GM21786 (cell line): ENCODE measurements around the gene PWWP2A.

Experiments used
- ATAC-seq: cut with Tn5 transposase; IDR thresholded peaks from one replicate; pipeline ENCODE4 v1.9.1; 2021; ENCODE audit not compliant: unreplicated experiment

The PWWP2A gene

DNA sequence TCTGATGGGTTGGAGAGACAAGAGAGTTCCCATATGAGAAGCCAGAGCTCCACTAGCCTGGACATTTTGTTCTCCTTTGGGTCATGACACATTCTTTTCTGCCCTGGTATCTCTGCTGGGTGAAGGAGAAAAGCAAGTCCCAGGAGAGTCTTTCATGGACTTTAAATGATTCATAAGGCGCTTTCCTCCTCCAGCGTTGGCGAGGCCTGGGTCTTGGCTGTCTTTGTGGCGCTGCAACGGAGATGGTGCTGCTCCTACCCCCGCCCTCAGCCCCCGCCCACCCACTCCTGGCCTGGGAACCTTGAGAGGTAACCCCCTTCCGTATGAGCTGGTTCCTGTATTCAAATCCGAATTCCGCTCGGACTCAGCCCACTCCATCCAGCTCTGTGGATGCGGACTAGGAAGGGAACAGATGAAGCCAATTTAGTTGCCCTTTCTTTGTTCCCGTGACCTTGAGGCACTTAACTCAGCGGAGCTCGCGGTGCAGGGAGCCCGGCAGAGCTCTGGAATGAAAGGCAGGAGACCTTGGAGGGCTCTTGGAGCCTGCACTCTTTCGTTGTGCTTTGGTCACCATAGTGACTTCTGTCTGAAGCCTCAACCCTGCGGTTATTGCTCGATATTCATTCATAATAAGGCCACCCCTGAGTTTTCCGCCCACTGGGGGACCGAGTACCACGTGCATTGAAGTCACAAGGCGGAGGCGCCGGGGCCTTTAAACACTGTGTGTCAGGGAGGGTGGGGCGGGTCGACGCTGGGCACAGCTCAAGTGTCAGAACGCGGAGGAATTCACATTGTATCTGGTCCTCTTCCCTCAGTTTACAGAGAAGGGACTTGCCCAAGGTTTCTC is 14.0 kb upstream of the PWWP2A start:
- ATAC-seq, result no peak

DNA sequence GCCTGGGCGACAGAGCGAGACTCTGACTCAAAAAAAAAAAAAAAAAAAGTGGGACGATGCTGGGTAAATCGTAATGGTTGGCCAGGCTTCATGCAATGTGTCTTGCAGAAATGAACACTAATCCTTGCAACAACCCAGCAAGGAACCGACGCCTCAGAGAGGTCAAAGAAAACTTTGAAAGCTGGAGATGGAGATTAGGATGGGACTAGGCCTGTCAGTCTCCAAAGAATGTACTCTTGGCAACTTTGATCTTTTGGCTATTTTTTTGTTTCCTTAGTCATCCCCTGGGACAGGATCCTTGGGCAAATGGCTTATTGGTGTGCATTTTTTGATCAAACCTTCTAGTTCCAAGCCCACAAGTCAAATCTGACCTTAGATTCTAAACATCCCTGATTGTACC is 10.6 kb upstream of the PWWP2A start:
- ATAC-seq, result no peak

DNA sequence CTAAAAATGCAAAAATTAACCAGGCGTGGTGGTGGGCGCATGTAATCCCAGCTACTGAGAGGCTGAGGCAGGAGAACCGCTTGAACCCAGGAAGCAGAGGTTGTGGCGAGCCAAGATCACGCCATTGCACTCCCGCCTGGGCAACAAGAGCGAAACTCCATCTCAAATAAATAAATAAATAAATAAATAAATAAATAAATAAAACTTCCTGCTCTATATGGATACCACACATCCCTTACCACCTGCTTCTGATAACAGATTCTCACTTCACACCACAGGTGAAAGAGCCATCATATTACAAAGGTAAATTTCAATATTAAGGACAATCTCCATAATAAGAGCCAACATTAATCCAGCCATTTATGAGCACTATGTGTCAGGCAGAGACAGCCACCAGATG is 9.4 kb upstream of the PWWP2A start:
- no peak for ATAC-seq

DNA sequence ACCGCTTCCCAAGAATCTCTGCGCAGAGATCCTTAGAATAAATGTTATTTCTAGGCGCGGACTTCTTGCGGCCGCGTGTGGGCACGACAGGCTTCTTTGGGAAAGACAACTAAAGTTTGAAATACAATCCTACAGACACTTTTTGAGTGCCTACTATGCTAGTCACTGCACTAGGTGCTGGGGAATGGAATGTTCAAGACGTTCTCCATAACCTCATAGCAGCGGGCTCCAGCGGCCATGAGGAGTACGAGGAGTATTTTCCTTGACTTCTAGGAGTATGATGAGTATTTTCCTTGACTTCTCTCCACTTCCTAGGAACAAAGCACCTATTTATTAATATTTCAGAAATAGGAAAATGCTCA is 636 bp upstream of the PWWP2A start:
- peak; percentile 0 for ATAC-seq

DNA sequence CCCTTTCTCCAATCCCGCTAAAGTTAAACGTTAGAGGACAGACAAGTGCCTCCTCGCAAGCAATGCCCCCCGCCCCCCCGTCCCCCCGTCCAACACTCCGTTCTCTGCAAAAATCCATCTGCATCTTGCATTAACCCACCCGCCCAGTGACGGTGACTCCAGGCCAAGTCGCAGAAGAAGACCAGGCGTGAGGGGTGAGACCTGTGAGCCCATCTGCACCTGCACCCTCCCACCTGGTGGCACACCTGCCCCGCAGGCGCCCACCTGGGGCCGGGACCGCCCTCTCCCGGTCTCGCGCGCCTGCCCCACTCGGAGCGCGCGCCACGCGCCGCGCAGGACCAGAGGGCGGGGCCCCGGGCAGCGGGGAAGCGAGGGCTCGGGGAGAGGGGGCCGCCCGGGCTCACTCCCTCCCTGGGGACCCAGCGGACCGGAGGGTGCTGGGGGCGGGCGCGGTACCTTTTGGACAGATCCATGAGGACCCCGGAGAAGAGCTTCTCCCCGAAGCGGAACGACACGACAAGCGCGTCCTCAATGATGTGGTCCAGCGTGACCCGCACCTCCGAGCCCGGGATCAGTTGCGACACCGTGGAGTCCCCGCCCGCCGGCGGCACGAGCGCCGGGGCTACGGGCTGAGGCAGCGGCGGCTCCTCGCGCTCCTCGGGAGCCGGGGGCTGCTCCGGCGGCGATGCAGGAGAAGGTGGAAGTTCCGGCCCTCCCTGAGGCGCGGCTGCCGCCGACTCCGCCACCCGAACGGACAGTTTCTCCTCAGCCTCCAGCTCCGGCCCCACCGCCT is 705 bp downstream of the PWWP2A start:
- ATAC-seq, result peak; percentile 16

DNA sequence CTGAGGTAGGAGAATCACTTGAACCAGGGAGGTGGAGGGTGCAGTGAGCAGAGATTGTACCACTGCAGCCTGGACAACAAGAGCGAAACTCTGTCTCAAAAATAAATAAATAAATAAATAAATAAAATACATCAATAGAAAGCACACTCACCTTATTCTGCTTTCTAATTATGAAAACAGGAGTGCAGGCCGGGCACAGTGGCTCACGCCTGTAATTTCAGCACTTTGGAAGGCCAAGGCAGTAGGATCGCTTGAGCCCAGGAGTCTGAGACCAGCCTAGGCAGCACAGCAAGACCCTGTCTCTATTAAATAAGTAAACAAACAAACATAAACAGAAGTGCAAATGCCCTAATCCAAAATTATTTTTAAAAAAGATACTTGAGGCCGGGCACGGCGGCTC is 2.3 kb downstream of the PWWP2A start:
- no peak for ATAC-seq

DNA sequence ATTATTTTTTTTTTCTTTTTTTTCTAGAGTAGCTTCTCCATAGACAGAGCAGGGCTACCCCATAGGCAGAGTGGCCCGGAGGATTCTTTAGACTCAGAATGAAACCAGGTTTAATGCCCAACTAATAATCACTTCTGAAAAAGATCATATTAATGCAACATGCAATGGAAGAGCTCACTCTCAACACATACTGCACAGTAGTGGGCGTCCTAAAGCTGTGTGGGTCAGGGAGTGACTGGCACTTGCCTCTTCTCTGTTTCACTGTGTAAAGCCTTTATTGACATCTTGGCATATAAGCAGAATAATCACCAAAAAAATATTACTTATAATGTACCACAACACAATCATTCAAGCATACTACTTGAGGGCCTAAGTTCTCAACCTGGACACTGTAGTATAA is 11.1 kb downstream of the PWWP2A start:
- no peak for ATAC-seq

DNA sequence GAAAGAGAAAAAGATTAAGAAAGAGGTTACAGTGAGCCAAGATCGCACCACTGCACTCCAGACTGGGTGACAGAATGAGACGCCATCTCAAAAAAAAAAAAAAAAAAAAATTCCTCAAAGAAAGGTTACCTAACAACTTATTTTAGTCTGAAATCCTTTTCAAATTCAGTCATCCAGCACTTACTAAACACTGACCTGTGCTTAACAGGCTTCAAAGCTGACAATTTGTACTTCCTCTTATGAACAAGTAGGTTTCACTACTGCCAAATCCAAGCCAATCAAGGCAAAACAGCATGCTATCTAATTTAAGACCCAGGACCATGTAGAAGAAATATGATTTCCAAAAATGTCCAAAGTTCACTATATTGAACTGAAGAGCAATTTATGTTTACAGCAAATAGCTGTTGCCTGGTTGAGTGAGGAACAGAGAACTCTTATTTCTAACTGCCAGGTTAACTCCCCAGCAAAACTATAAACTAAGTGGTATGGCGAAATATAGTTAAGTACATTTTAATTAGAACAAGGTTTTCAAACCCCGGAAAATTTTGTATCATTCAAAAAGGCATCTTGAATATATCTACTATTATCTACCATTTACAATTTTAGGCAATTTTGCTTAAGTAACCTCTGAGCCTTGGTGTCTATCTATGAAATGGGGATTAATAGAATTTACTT is 13.4 kb downstream of the PWWP2A start:
- ATAC-seq, result peak; percentile 89

DNA sequence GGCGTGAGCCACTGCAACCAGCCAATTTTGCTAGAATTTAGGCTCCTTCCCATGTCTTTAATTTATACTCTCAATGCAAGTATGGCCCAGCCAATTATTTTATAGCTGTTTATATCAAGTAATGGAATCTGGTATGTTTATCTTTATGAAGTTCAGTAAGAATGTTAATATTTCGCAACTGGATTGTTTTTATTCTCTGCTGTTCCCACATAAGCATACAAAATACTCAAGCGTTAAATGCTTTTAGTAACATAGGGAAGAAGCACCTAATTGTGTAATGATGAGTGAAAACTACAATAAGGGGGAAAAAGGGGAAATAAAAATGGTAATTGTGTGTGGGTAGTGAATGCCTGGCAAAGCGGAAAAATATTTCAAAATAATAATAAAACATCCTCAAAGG is 21.3 kb downstream of the PWWP2A start:
- ATAC-seq, result no peak

DNA sequence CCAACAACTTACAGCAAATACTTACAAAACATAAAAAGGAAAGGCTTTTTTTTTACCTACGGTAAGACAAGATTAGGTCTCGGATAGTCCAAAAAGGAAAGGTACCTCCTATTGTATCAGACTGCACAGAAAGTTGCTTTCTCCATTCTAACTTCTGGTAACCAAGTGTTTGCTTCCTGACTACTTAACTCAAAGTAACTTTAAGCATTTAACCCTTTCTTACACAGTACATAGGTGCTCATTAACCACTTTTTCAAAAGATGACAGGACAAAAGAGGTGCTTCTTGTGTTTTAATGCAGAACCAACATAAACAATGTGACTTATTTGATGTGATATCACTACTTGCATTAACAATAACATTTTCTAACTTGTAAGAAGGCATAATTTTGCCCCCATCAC is 23.1 kb downstream of the PWWP2A start:
- no peak for ATAC-seq

DNA sequence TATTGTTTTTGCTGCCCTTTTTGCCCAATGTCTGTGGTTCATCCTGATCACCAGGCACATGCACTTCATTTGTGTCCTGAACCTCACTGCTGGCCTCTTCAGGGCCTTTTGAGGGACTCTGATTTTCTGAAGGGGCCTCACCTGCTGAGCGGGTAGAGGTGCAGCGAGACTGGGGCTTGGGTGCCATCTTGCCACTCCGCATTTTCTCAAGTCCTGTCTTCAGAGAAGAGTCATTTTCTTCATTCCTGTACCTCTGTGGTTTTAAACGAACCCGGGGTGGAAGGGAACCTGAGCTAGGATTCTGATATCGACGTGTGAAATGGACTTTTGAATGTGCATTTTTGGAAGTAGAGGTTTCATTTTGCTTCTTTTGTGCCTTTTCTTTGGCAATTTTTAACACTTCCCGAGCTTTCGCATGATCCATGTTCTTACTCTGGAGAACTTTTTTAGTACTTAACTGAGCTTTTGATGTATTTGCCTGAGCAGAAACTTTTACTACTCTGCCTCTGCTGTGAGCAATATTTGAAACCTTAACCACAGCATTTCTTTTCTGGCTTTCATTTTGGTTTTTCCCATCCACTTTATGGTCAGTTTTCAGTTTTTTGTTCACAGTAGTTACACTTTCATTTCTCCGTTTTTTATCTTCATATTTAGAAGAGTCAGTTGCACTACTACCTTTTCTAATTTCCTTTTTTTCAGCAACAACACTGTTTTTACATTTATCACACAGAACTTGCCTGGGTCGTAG is 26.1 kb downstream of the PWWP2A start:
- ATAC-seq, result peak; percentile 71

DNA sequence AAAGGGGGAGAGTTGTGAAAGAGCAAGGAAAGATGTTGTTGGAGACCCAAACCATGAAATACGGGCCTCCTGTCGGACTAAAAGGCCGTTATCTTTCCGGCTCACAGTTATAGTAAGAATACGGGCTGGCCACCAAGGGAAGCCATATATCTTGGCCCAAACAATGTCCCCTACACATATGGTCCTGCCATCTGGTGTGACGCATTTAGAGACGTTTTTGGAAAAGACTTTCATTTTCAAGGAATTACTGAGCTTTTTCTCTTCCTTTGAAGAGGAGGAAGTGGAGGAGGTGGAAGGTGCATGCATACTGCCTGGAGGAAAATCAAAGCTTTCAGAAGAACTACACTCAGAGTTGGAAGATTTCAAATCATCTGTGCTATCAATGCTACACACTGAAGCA is 26.7 kb downstream of the PWWP2A start:
- no peak for ATAC-seq

DNA sequence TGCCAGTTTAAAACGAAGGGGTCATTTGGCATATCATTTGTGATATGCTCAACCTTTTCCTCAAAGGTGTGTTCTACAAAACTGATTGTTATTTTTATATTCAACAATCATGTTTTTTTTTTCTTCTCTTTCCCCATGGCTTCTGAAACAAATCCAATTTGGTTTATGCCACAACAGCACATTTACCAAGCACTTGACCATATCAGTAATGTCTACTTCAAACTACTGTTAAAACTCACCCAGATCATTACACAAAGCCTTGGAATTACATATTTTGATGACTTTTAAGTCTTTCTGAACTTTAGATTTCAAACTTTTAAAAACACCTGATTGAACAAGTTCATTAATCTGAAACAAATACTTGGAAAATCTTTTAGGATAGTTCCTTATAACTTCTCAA is 29.2 kb downstream of the PWWP2A start:
- no peak for ATAC-seq

DNA sequence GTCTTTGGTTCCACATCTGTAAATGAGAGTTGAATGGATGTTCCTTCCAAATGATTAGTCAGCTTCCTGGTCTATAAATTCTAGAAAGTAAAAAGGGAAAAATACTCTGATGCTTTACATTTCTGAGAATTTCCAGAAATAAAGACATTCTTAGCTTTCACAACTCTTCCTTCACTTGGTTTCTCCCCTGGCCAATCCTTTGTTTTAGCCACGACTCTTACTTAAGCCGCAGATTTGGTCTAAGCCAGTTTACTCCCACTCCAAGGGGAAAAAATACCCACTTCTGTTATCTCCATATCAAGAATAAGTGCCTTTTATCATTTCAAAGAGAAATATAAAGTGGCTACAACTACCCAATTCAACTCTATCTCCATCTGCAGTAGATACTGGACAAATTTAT is 29.7 kb downstream of the PWWP2A start:
- ATAC-seq, result no peak

DNA sequence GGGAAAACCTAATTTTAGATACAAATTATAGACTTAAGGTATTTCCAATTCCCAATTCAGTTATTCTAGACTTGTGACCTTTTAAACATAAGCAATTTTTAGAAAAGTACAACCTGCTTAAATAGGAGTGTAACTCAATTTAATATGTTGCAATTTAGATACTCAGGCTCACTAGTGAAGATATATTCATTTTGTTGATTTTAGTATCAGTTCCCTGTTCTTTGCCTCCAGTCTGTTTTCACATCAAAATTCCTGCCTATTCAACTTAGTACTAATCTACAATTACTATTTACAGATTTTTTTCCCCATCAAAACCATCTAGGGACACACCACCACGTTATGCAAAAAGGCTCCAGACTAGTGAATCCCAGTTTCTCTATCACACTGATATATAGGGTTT is 30.4 kb downstream of the PWWP2A start:
- no peak for ATAC-seq

DNA sequence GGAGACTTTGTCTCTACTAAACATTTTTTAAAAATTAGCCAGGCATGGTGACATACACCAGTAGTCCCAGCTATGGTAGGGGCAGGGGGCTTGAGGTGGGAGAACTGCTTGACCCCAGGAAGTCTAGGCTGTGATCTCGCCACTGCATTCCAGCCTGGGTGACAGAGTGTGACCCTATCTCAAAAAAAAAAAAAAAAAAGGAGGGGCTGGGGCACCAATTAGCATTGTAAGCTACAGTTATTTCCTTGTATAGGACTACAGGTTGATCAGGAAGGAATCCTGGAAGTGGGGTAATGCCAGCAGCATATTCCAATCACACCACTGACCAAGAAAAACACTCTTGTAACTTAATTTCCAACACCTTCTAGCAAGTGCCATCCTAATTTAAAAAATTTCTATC is 32.1 kb downstream of the PWWP2A start:
- no peak for ATAC-seq

DNA sequence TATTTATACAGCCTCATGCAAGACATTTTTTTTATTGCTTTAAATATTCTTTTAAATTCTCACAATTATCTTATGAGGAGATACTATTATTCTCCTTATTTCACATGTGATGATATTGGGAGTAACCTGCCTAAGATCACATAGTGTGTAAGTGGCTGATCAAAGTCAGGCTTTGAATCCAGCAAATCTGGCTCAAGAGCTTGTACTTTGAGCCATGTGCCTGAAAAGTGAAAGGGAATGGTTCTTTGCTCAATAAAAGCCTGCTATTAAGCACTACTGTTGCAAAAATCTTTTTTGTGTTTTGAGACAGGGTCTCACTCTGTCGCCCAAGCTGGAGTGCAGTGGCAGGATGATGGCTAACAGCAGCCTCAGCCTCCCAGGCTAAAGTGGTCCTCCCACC is 35.1 kb downstream of the PWWP2A start:
- ATAC-seq, result no peak

DNA sequence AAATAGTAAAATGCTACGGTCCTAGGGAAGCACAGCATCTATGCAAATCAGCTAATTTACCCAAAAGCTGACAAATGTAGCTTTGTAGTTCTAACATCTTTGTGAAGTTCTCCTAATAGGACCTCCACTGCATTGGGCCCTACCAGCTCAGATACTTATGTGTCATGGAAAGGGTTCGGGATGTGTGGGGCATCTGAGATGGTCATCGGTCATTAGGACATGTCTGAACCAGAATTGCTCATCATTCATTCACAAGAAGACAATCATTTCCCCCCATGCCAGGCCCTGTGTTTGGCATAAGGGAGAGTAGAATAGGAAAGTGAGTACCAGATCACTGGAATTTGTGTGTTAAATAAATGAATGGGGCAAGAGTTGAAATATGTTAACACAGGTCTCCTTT is 35.7 kb downstream of the PWWP2A start:
- no peak for ATAC-seq

DNA sequence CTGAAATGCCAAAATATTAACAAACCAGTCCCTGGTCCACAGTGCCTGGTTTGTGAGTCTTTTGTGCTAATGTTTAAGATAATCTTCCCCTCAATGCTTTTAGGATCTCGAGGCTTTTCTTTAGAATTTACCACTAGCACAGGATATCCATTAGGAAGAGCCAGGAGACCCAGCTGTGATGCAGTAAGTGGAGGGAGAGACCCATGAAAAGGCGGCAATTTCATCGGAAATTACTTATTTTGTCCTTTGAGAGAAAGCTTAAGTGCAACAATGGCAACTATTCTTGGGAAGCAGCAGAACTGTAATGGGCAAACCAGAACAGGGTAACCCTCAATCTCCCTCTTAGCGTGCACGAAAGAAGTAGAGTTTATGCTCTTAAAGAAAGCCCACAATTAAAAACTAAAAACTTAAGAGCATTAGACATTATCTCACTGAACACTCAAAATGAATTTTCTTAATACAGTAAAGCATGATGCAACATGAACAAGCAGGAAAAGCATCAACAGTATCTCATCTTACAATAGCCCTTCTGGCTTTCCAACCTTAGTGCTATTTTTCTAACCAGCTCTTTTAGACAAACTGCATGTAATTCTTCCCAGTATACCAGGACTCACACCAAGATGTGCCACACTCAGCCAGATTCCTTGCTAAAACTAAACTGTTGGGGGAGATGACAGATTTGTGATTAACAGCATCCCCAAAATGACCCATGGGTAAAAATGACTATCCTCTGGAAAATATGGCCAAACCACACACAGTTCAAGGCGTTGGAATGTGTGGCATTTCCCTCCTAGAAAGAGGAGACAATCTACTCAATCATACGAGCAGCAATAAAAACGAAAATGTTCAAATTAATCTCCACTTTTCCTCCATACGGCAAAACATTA is 36.4 kb downstream of the PWWP2A start:
- no peak for ATAC-seq

DNA sequence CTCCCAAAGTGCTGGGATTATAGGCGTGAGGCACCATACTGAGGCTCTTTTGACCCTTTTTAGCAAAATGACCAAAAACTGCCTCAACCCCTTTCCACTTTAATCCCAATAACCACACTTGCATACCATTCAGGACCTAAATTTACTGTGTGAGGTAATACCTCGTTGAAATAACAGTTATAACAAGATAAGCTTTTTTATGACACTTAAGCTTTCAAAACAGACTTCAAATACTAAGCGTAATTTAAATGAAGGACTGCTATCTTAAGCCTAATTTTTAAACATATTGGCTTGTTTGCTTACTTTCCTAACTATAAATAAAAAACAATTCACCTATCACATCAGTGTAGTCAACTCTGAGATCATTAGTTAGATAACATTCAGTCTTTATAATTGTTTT is 37.8 kb downstream of the PWWP2A start:
- ATAC-seq, result no peak
